HG02759 (cell line): ENCODE measurements around the gene SLC26A5.

Source experiments
- ATAC-seq: cut with Tn5 transposase; IDR thresholded peaks from one replicate; pipeline ENCODE4 v1.9.1; 2021; ENCODE audit warnings: mild to moderate bottlenecking, moderate library complexity; ENCODE audit not compliant: unreplicated experiment

Gene SLC26A5

GRCh38 chr7:103348452-103348851, 97.6 kb downstream of the SLC26A5 start:
- no peak for ATAC-seq

DNA sequence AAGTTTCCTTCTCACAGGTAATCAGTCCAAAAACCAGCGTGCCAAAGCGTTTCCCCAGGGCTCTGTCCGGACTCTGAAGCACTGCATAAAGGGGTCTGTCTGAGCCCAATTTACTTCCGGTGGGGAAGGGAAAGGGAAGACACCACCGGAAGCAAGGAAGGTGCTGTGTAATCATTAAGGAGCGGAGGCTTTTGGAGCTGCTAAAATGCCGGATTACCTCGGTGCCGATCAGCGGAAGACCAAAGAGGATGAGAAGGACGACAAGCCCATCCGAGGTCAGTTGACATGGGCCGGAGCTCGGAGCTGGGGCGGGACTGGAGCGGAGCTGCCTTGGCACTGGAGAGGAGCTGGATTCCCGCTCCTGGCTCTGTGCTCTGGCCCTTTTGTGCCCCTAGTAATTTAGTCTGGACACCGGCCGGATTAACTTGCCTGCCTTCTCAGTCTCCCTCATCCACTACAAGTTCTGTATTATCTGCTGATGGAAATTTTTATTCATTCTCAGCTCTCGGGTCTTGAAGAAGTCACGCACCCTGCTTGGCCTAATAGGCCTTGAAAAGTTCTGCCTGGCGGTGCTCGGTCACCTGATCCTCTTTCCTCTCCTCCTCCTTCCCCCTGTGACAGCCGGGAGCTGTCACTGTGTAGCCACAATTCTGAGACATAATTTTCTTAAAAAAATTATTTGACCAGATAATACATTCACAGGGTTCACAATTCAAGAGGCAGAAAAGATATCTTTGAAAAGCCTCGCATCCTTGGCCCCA, 98.3 kb downstream of the SLC26A5 start, which contains the start of gene PSMC2:
Gene PSMC2 (plus strand): TSS at position 137 of the 761 bp plus-strand sequence. CDS start 69 bp downstream, at position 206.
- ATAC-seq: peak; percentile 75

GRCh38 chr7:103346396-103346795, 99.6 kb downstream of the SLC26A5 start:
- ATAC-seq: no peak

GRCh38 chr7:103344453-103345149, 101.4 kb downstream of the SLC26A5 start, which contains the start of gene DNAJC2:
Gene DNAJC2 (minus strand): TSS chr7:103344767. CDS start chr7:103344622, 145 bp downstream.
- peak; percentile 84 for ATAC-seq

GRCh38 chr7:103343758-103344452, 102.1 kb downstream of the SLC26A5 start:
- ATAC-seq: peak; percentile 6

GRCh38 chr7:103343332-103343731, 102.7 kb downstream of the SLC26A5 start:
- ATAC-seq: no peak

DNA sequence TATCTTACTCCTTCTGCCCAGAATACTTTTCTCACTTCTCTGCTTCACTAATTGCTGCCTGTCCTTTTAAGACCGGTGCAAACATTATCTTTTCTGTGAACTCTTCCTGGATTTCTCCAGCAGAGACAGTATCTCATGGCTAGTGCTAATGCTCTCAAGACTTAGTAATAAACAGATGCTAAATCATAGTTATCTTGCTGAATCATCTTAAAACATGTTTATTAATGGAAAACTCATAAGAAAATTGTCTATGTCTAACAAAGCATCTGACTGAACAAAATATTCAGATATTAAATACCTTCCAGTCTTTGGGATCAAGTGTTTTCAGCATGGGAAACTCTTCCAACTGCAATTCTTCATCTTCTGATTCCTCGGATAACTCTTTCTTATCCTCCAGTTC, 104.5 kb downstream of the SLC26A5 start:
- no peak for ATAC-seq

DNA sequence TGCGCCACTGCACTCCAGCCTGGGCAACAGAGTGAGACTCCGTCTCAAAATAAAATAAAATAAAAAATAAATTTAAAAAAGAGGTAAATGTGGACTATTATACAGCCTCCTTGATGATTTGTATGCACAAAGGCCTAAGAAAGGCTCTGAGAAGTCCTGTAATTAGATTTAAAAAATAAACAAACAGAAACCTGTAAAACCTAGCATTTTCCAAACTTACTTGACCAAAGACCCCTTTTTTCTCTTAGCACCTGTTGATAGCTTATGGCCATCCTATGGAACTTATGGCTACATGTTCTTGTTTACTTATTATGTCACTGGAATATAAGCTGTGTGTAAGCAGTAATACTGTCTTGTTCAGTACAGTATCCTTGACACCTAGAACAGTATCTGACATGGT, 107.1 kb downstream of the SLC26A5 start:
- no peak for ATAC-seq

DNA sequence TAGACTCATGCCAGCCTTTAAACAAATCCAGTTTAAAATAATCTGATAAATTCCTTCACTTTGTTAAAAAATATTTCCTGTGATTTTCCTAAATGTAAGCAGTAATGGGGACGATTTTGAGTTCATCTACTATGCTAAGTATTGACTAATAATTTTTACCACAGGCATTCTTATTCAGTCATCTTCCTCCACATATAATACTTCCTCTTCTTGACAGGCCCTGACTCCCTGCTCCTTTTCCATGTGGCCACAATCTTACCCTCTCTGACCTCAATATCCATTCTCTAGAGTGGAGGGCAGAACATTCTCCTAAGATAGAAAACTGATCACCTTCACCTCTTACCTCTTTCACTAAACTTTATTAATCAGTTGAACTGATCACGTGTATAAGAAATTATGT, 109.2 kb downstream of the SLC26A5 start:
- ATAC-seq: no peak

GRCh38 chr7:103325744-103326143, 120.3 kb downstream of the SLC26A5 start:
- ATAC-seq: no peak
